ENCODE results near the gene ANKRD9.

The ANKRD9 gene

GRCh38 chr14:102512793-102513300, 3.3 kb upstream of the ANKRD9 start:
- no peak for DNase-seq (ENCODE audit: low read depth in 2 of 2)

- no peak for DNase-seq (ENCODE audit: low read depth in 2 of 2)
These were observed 2.0 kb upstream of the ANKRD9 start for GRCh38 chr14:102511538-102511937.

- no peak for DNase-seq (ENCODE audit: low read depth in 2 of 2)
These were observed 1.3 kb upstream of the ANKRD9 start for GRCh38 chr14:102510616-102511520.

GRCh38 chr14:102508774-102509745, 516 bp downstream of the ANKRD9 start:
- DNase-seq (ENCODE audit: low read depth in 2 of 2): peak in 1 of 2 donors; percentile 35

GRCh38 chr14:102508410-102508773, 1.2 kb downstream of the ANKRD9 start:
- no peak for DNase-seq (ENCODE audit: low read depth in 2 of 2)

- DNase-seq (ENCODE audit: low read depth in 2 of 2): no peak
These were observed 1.7 kb downstream of the ANKRD9 start for GRCh38 chr14:102507857-102508312.

GRCh38 chr14:102507081-102507856, 2.3 kb downstream of the ANKRD9 start:
- no peak for DNase-seq (ENCODE audit: low read depth in 2 of 2)

- DNase-seq (ENCODE audit: low read depth in 2 of 2): no peak
These were observed 3.0 kb downstream of the ANKRD9 start for GRCh38 chr14:102506626-102506925.

GRCh38 chr14:102505775-102506625, 3.6 kb downstream of the ANKRD9 start:
- no peak for DNase-seq (ENCODE audit: low read depth in 2 of 2)

- no peak for DNase-seq (ENCODE audit: low read depth in 2 of 2)
These were observed 4.5 kb downstream of the ANKRD9 start for GRCh38 chr14:102505000-102505619.

- no peak for DNase-seq (ENCODE audit: low read depth in 2 of 2)
These were observed 5.1 kb downstream of the ANKRD9 start for GRCh38 chr14:102504328-102504999.

GRCh38 chr14:102503641-102504327, 5.8 kb downstream of the ANKRD9 start:
- DNase-seq (ENCODE audit: low read depth in 2 of 2): no peak

GRCh38 chr14:102502571-102502970, 7.0 kb downstream of the ANKRD9 start:
- no peak for DNase-seq (ENCODE audit: low read depth in 2 of 2)

GRCh38 chr14:102501751-102502315, 7.7 kb downstream of the ANKRD9 start:
- DNase-seq (ENCODE audit: low read depth in 2 of 2): no peak

- no peak for DNase-seq (ENCODE audit: low read depth in 2 of 2)
These were observed 8.9 kb downstream of the ANKRD9 start for GRCh38 chr14:102500713-102501112.

- DNase-seq (ENCODE audit: low read depth in 2 of 2): no peak
These were observed 9.4 kb downstream of the ANKRD9 start for GRCh38 chr14:102500158-102500662.

- no peak for DNase-seq (ENCODE audit: low read depth in 2 of 2)
These were observed 10.0 kb downstream of the ANKRD9 start for GRCh38 chr14:102499401-102500157.
